Measurements from ENCODE around the gene FAM89A.

DNA sequence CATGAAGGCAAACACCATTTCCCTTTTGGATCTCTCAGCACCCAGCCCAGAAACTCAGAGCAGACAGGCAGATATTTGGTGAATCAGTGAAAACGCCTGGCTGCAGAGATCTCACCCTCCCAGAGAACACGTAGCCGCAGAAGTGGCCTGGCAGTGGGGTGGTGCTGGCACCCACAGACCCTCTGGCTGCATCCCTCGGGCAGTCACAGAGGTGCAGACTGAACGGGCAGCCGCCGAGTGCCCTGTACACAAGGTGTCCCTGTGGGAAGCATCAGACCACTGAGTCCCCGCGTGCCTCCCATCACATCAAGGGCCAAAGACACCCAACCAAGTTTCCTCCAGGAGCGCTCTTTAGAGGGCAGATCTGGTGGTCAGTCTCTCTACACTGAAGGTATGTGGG is 12.1 kb downstream of the FAM89A start:
- TF ChIP-seq, protein P1, sequence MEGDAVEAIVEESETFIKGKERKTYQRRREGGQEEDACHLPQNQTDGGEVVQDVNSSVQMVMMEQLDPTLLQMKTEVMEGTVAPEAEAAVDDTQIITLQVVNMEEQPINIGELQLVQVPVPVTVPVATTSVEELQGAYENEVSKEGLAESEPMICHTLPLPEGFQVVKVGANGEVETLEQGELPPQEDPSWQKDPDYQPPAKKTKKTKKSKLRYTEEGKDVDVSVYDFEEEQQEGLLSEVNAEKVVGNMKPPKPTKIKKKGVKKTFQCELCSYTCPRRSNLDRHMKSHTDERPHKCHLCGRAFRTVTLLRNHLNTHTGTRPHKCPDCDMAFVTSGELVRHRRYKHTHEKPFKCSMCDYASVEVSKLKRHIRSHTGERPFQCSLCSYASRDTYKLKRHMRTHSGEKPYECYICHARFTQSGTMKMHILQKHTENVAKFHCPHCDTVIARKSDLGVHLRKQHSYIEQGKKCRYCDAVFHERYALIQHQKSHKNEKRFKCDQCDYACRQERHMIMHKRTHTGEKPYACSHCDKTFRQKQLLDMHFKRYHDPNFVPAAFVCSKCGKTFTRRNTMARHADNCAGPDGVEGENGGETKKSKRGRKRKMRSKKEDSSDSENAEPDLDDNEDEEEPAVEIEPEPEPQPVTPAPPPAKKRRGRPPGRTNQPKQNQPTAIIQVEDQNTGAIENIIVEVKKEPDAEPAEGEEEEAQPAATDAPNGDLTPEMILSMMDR (IDR thresholded peaks at IDR 0.05) = no peak
- no peak for TF ChIP-seq POLR2A (IDR thresholded peaks at IDR 0.05)
